Stimulated activated CD8-positive, alpha-beta memory T cell treated with anti-CD3 and anti-CD28 coated beads, Interleukin-2, amount 100 ng/mL, for 48 hours (primary cell): Measurements from ENCODE around the gene ESM1.
"Not testable (repeated sequence)": the region's sequence is repeated elsewhere in the genome, so short reads cannot be mapped to it uniquely, and the experiment has no call there.

Experiments used
- DNase-seq, 2 donors: peaks; one replicate each; pipeline ENCODE4 v3.0.0-alpha.2; 2020; ENCODE audit warnings: low read depth in 2 of 2

The ESM1 gene

GRCh38 chr5:54985301-54986268 is at the start of gene ESM1:
Gene ESM1 (minus strand): TSS chr5:54985593. CDS start chr5:54985517, 76 bp downstream.
- DNase-seq = no peak

GRCh38 chr5:55033568-55033967 is 48.2 kb upstream of the ESM1 start:
- no peak for DNase-seq

- DNase-seq = no peak
Measured at GRCh38 chr5:55031492-55031891, 46.1 kb upstream of the ESM1 start.

GRCh38 chr5:55030676-55031369 is 45.4 kb upstream of the ESM1 start:
- no peak for DNase-seq

- DNase-seq = no peak
Measured at GRCh38 chr5:55030220-55030619, 44.8 kb upstream of the ESM1 start.

- no peak for DNase-seq
Measured at GRCh38 chr5:55027595-55027994, 42.2 kb upstream of the ESM1 start.

GRCh38 chr5:55022450-55022849 is 37.1 kb upstream of the ESM1 start:
- DNase-seq = no peak

- DNase-seq = no peak
Measured at GRCh38 chr5:55021821-55022220, 36.4 kb upstream of the ESM1 start.

GRCh38 chr5:55021410-55021809 is 36.0 kb upstream of the ESM1 start:
- DNase-seq = no peak

- DNase-seq = not testable (repeated sequence)
Measured at GRCh38 chr5:55010149-55010548, 24.8 kb upstream of the ESM1 start.

GRCh38 chr5:55004729-55005128 is 19.3 kb upstream of the ESM1 start:
- DNase-seq = no peak

- no peak for DNase-seq
Measured at GRCh38 chr5:55003432-55004065, 18.2 kb upstream of the ESM1 start.

GRCh38 chr5:55002166-55002565 is 16.8 kb upstream of the ESM1 start:
- not testable (repeated sequence) for DNase-seq

- DNase-seq = no peak
Measured at GRCh38 chr5:54997081-54997480, 11.7 kb upstream of the ESM1 start.

GRCh38 chr5:54996466-54996865 is 11.1 kb upstream of the ESM1 start:
- no peak for DNase-seq

GRCh38 chr5:54995168-54995567 is 9.8 kb upstream of the ESM1 start:
- no peak for DNase-seq

- DNase-seq = no peak
Measured at GRCh38 chr5:54994628-54995027, 9.2 kb upstream of the ESM1 start.

GRCh38 chr5:54993318-54993717 is 7.9 kb upstream of the ESM1 start:
- DNase-seq = no peak

- no peak for DNase-seq
Measured at GRCh38 chr5:54991416-54991815, 6.0 kb upstream of the ESM1 start.

GRCh38 chr5:54990841-54991258 is 5.5 kb upstream of the ESM1 start:
- no peak for DNase-seq

GRCh38 chr5:54988817-54989216 is 3.4 kb upstream of the ESM1 start:
- DNase-seq = no peak

- DNase-seq = no peak
Measured at GRCh38 chr5:54988218-54988617, 2.8 kb upstream of the ESM1 start.
